Psoas muscle (tissue), 8 donors: ENCODE results near the gene TMTC2. TPM values are rescaled to one million over a fixed set of nuclear protein-coding genes. Genes with fewer than 3 reads are reported as not detected.

Source experiments
- ATAC-seq, 4 donors: fragments of 200-7000 bp; cut with Tn5 transposase; one replicate each; pipeline ENCODE4 v1.9.1; 2020; ENCODE audit warnings: moderate library complexity in 3 of 4, mild to moderate bottlenecking in 2 of 4
- DNase-seq, 2 donors: peaks; one replicate each; pipeline ENCODE4 v3.0.0-alpha.2; 2020
- H3K27ac ChIP-seq: fragments of 200-600 bp; one replicate; pipeline ENCODE4 v1.8.0; 2022
- H3K27me3 ChIP-seq, 3 donors: fragments of 200-600 bp in 1 of 3; one replicate each; pipeline versions ENCODE4 v1.6.1 to v1.8.0; 2013 to 2022; ENCODE audit warnings: low read length in 2 of 3, mild to moderate bottlenecking in 2 of 3, moderate library complexity in 1 of 3; ENCODE audit not compliant: insufficient read depth in 3 of 3
- H3K36me3 ChIP-seq, 2 donors: fragments of 200-600 bp in 1 of 2; one replicate each; pipeline versions ENCODE4 v1.6.1 to v1.8.0; 2013 to 2022; ENCODE audit warnings: low read depth in 1 of 2, mild to moderate bottlenecking in 1 of 2, moderate library complexity in 1 of 2; ENCODE audit not compliant: insufficient read depth in 1 of 2
- H3K4me1 ChIP-seq: fragments of 200-600 bp; one replicate; pipeline ENCODE4 v1.8.0; 2022
- H3K4me3 ChIP-seq: fragments of 200-600 bp; one replicate; pipeline ENCODE4 v1.8.0; 2022; ENCODE audit warnings: mild to moderate bottlenecking
- H3K9me3 ChIP-seq: fragments of 200-600 bp; one replicate; pipeline ENCODE4 v1.8.0; 2022
- WGBS, 3 donors: extraction: QIAGEN DNeasy Blood & Tissue Kit; methylation state at CpG; one replicate each; pipeline versions ENCODE4 v1.1.6 to v1.1.7; 2013; 5-methylcytosine and 5-hydroxymethylcytosine counted together
- intact Hi-C, 2 donors: fragments of 100-400 bp; cut with DNase I; formaldehyde crosslinking; loops; one replicate each; pipeline versions ENCODE4 v1.11.0 to v1.14.2; 2022
- polyA plus RNA-seq, 3 donors: library from polyadenylated mRNA; stranded (reverse); fragments of 200-250 nt; gene quantifications; one replicate each; pipeline ENCODE4 v1.2.3, GENCODE V29; 2013
- total RNA-seq, 4 donors: library from RNA; stranded (reverse); fragmentation: NEBNext Ultra II Directional in 2 of 4; extraction: Animal tissue kit (Norgen Biotek cat#: 25700) in 2 of 4; gene quantifications; one replicate each; pipeline versions ENCODE4 v1.2.1 to v1.2.4, GENCODE V29; 2021 to 2023
- TF ChIP-seq, protein P1 (sequence below): fragments of 200-600 bp; IDR thresholded peaks from one replicate; pipeline ENCODE4 v1.8.0; 2022; ENCODE audit warnings: antibody characterized with exemption
- donor health status: healthy with polysubstance abuse.
- donor health status: DM: no; HTN: no; CAD: no; lungs with moderate emphysema.
- donor health status: Bipolar disorder and iron deficiency.
- donor health status: healthy.
- donor health status: DM: yes; HTN: yes; CAD: no.
- donor health status: DM: no; HTN: no; CAD: no.
- donor health status: DM: no; HTN: no; CAD: no.
- donor health status: DM: yes; HTN: yes; CAD: no.

The TMTC2 gene
- total and polyA plus RNA-seq, 7 donors = 0.85 to 2.7 (median 1.8) TPM

DNA sequence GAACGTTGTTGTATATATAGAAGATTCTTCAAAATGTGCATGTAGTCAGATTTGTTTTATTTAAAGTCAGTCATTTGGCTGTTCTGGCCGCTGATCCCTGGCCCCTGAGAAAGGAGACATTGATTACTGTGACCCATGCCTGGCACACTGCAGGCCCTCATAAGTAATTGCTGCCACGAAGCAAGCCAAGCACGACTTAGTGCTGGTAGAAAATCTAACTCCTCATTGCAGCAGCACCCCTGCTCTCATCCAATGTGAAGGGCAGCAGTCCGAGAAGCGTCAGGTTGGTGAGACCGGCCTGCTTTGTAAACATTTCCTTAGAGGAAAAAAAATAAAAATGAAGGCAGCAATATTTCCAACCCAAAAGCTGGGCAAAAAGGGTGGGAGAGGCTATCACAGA is 22.8 kb upstream of the TMTC2 start:
- Histone ChIP-seq H3K36me3 (no peaks in the 10 kb centered on the region), H3K27ac (no peak overlapping the region), H3K4me3 (no peak overlapping the region), H3K9me3 (no peaks in the 10 kb centered on the region), H3K4me1 (no peaks in the 10 kb centered on the region), H3K27me3 (no peaks in the 10 kb centered on the region)
- DNase-seq (no peak), ATAC-seq (no peak)
- WGBS, 3 donors = 31 to 49% (median 34%) methylated on average over 7 of the region's 7 CpGs
- intact Hi-C loops = no loop called here
- TF ChIP-seq, protein P1, sequence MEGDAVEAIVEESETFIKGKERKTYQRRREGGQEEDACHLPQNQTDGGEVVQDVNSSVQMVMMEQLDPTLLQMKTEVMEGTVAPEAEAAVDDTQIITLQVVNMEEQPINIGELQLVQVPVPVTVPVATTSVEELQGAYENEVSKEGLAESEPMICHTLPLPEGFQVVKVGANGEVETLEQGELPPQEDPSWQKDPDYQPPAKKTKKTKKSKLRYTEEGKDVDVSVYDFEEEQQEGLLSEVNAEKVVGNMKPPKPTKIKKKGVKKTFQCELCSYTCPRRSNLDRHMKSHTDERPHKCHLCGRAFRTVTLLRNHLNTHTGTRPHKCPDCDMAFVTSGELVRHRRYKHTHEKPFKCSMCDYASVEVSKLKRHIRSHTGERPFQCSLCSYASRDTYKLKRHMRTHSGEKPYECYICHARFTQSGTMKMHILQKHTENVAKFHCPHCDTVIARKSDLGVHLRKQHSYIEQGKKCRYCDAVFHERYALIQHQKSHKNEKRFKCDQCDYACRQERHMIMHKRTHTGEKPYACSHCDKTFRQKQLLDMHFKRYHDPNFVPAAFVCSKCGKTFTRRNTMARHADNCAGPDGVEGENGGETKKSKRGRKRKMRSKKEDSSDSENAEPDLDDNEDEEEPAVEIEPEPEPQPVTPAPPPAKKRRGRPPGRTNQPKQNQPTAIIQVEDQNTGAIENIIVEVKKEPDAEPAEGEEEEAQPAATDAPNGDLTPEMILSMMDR = no peak

DNA sequence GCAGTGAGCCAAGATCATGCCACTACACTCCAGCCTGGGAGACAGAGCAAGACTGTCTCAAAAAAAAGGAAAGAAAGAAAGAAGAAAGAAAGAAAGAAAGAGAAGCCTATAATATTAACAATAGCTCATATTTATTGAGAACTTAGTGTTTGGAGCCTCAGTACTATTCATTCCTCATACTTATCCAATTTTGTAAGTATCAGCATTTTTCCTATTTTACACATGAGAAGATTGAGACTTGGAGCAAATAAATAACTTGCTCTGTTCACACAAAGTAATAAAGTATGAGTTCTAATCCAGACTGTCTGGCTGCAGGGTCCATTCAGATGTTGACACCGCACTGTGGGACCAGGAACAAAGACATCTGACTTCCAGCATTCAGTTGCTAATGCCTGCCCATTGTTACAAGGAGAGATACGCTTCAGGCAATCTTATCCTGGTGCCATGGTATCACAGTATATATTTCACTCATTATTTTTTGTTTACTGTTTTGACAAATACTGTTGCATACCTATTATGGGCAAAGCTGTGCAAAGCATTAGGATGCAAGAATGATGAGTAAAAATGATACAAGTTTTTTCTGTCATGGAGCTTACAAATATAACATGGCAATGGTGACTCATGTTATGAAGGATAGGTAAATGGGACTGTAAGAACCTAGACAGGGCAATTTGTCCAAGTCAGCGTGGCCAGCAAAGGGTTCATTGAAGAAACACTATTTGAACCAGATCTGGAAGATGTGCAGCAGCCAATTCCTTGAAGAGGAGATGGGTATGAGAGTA is 21.4 kb upstream of the TMTC2 start:
- no peaks in the 10 kb centered on the region for H3K9me3 ChIP-seq
- H3K27ac ChIP-seq = no peak overlapping the region
- no peaks in the 10 kb centered on the region for H3K36me3 ChIP-seq
- intact Hi-C loops = no loop called here
- DNase-seq (no peak), ATAC-seq (no peak)
- H3K4me3 ChIP-seq = no peak overlapping the region
- no peaks in the 10 kb centered on the region for H3K4me1 ChIP-seq
- no peaks in the 10 kb centered on the region for H3K27me3 ChIP-seq
- 89 to 94% (median 91%) methylated on average over 3 of the region's 3 CpGs for WGBS, 3 donors
- TF ChIP-seq, protein P1 = no peak

DNA sequence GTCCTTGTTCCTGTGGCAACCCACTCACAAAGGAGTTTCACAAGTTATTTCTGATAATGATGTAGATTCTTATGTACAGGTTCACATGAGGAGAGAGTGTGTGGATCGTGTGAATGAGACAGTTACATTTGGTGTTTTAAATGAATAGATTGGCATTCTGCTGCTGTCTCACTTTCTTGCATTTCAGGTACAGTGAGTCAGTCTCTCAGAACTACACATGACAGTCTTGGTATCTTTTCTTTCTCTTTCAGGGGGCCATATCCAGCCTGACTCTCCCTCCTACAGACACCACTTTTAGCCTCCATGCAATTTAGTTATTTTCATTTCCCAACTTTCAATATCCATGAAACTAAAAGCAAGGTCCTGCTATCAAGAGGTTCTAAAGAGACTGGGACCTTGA is 19.9 kb upstream of the TMTC2 start:
- TF ChIP-seq, protein P1 = no peak
- Histone ChIP-seq H3K4me3 (no peak overlapping the region), H3K27me3 (no peaks in the 10 kb centered on the region), H3K27ac (no peak overlapping the region), H3K9me3 (no peaks in the 10 kb centered on the region), H3K4me1 (no peaks in the 10 kb centered on the region), H3K36me3 (no peaks in the 10 kb centered on the region)
- 65 to 86% (median 73%) methylated on average over 1 of the region's 1 CpG for WGBS, 3 donors
- DNase-seq (no peak), ATAC-seq (no peak)
- intact Hi-C loops = no loop called here

DNA sequence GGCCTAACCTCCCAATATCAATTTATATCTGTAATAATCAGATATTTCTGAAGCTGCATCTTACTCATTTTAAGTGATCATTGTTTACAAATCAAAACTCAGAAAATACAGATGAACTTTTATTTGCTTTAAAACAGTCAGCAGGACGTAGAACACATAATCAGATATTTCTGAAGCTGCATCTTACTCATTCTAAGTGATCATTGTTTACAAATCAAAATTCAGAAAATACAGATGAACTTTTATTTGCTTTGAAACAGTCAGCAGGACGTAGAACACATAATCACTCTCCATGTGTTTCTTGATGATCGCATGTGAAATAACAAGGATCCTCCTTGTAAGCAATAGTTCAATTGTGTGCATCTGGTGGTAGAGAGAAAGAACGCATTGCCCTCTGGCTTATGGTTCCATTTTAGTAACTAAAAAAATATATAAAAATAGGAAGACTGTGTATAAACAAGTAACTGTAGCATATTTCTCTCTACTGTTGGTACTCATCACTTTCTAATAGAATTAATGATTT is 15.0 kb upstream of the TMTC2 start:
- DNase-seq (no peak), ATAC-seq (no peak)
- Histone ChIP-seq H3K4me1 (no peaks in the 10 kb centered on the region), H3K4me3 (no peak overlapping the region), H3K27ac (no peak overlapping the region), H3K36me3 (no peaks in the 10 kb centered on the region), H3K27me3 (no peaks in the 10 kb centered on the region), H3K9me3 (no peaks in the 10 kb centered on the region)
- 85 to 93% (median 88%) methylated on average over 4 of the region's 4 CpGs for WGBS, 3 donors
- TF ChIP-seq, protein P1 = no peak
- intact Hi-C loops = no loop called here
